Suprapubic skin (tissue), 4 donors: ENCODE measurements around the gene ELOB. TPM values are rescaled to one million over a fixed set of nuclear protein-coding genes. Genes with fewer than 3 reads are reported as not detected.
A peak's percentile ranks its signal among the peaks of the same experiment; 100 is the strongest.

ENCODE experiments used
- DNase-seq, 2 donors: peaks; one replicate each; pipeline ENCODE4 v3.0.0-alpha.2; 2019; ENCODE audit warnings: low spot score in 2 of 2
- H3K27ac ChIP-seq: fragments of 200-600 bp; sonication (generic); one replicate; pipeline ENCODE4 v1.5.1; 2019
- H3K27me3 ChIP-seq: fragments of 200-600 bp; sonication (generic); one replicate; pipeline ENCODE4 v1.5.1; 2019
- H3K36me3 ChIP-seq: fragments of 200-600 bp; sonication (generic); one replicate; pipeline ENCODE4 v1.5.1; 2019
- H3K4me1 ChIP-seq: fragments of 200-600 bp; sonication (generic); one replicate; pipeline ENCODE4 v1.5.1; 2019
- H3K4me3 ChIP-seq: fragments of 200-600 bp; sonication (generic); one replicate; pipeline ENCODE4 v1.5.1; 2019; ENCODE audit warnings: mild to moderate bottlenecking
- H3K9me3 ChIP-seq: fragments of 200-600 bp; sonication (generic); one replicate; pipeline ENCODE4 v1.5.1; 2019
- EP300 ChIP-seq: sonication (generic); formaldehyde crosslinking; IDR thresholded peaks from one replicate; pipeline ENCODE4 v1.6.1; 2017; ENCODE audit warnings: antibody characterized with exemption
- POLR2A ChIP-seq, 2 donors: fragments of 450-650 bp; IDR thresholded peaks; one replicate each; pipeline ENCODE4 v1.6.1; 2017; ENCODE audit warnings: antibody characterized with exemption in 2 of 2, mild to moderate bottlenecking in 2 of 2, moderate library complexity in 2 of 2
- POLR2AphosphoS5 ChIP-seq, 3 donors: sonication (generic); formaldehyde crosslinking; IDR thresholded peaks; one replicate each; pipeline ENCODE4 v1.6.1; 2017; ENCODE audit warnings: antibody characterized with exemption in 3 of 3
- WGBS: methylation state at CpG from one replicate; pipeline ENCODE4 v1.1.5; 2018; 5-methylcytosine and 5-hydroxymethylcytosine counted together
- total RNA-seq, 4 donors: library from RNA; depleted of rRNA; stranded (reverse); fragments of >200 nt; gene quantifications; one replicate each; pipeline ENCODE4 v1.1.0, GENCODE V29; 2016
- TF ChIP-seq, protein P1 (sequence below), 2 donors: fragments of 200-600 bp in 1 of 2; fragments of 450-650 bp in 1 of 2; sonication (generic) in 1 of 2; IDR thresholded peaks; one replicate each; pipeline ENCODE4 v1.5.1; 2016 to 2019; ENCODE audit warnings: antibody characterized with exemption in 2 of 2, mild to moderate bottlenecking in 1 of 2, moderate library complexity in 1 of 2

The ELOB gene
- total RNA-seq, 4 donors from 2014 or later, result 174 to 249 (median 213) TPM

GRCh38 chr16:2779151-2779920, 2.3 kb upstream of the ELOB start:
- Histone ChIP-seq H3K27ac (no peak overlapping the region), H3K27me3 (no peaks in the 10 kb centered on the region), H3K36me3 (peaks cover 11% of the 10 kb centered on the region), H3K4me1 (peaks cover 35% of the 10 kb centered on the region), H3K4me3 (no peak overlapping the region), H3K9me3 (no peaks in the 10 kb centered on the region)
- TF ChIP-seq POLR2AphosphoS5 (IDR thresholded peaks at IDR 0.05) (no peak), EP300 (no peak), POLR2A (IDR thresholded peaks at IDR 0.05) (no peak)
- TF ChIP-seq, protein P1, sequence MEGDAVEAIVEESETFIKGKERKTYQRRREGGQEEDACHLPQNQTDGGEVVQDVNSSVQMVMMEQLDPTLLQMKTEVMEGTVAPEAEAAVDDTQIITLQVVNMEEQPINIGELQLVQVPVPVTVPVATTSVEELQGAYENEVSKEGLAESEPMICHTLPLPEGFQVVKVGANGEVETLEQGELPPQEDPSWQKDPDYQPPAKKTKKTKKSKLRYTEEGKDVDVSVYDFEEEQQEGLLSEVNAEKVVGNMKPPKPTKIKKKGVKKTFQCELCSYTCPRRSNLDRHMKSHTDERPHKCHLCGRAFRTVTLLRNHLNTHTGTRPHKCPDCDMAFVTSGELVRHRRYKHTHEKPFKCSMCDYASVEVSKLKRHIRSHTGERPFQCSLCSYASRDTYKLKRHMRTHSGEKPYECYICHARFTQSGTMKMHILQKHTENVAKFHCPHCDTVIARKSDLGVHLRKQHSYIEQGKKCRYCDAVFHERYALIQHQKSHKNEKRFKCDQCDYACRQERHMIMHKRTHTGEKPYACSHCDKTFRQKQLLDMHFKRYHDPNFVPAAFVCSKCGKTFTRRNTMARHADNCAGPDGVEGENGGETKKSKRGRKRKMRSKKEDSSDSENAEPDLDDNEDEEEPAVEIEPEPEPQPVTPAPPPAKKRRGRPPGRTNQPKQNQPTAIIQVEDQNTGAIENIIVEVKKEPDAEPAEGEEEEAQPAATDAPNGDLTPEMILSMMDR (IDR thresholded peaks at IDR 0.05), result no peak
- peak; percentile 63 to 68 for DNase-seq
- WGBS, result 86% methylated on average over 8 of the region's 23 CpGs

- Histone ChIP-seq H3K36me3 (peaks cover 14% of the 10 kb centered on the region), H3K9me3 (no peaks in the 10 kb centered on the region), H3K27ac (peak overlapping the region; percentile 100), H3K27me3 (no peaks in the 10 kb centered on the region), H3K4me1 (peaks cover 37% of the 10 kb centered on the region), H3K4me3 (peak overlapping the region; percentile 84)
- peak; percentile 57 to 72 for DNase-seq
- no peak for TF ChIP-seq POLR2AphosphoS5 (IDR thresholded peaks at IDR 0.05)
- no peak for TF ChIP-seq POLR2A (IDR thresholded peaks at IDR 0.05)
- TF ChIP-seq EP300, result no peak
- TF ChIP-seq, protein P1 (IDR thresholded peaks at IDR 0.05), result no peak
- 95% methylated on average over 11 of the region's 12 CpGs for WGBS
These were observed 1.5 kb upstream of the ELOB start for GRCh38 chr16:2778630-2778958.

GRCh38 chr16:2777903-2778629, 986 bp upstream of the ELOB start:
- Histone ChIP-seq H3K27me3 (no peaks in the 10 kb centered on the region), H3K36me3 (peaks cover 19% of the 10 kb centered on the region), H3K4me3 (peak overlapping the region; percentile 84), H3K4me1 (peaks cover 37% of the 10 kb centered on the region), H3K27ac (peak overlapping the region; percentile 100), H3K9me3 (no peaks in the 10 kb centered on the region)
- DNase-seq, result peak; percentile 58 to 76
- WGBS, result 16% methylated on average over 18 of the region's 27 CpGs
- TF ChIP-seq POLR2A (IDR thresholded peaks at IDR 0.05) (peak in 1 of 2 donors; percentile 9), EP300 (no peak)

- H3K9me3 ChIP-seq, result no peaks in the 10 kb centered on the region
- peak overlapping the region; percentile 84 for H3K4me3 ChIP-seq
- peak overlapping the region; percentile 100 for H3K27ac ChIP-seq
- no peak for TF ChIP-seq POLR2A (IDR thresholded peaks at IDR 0.05)
- TF ChIP-seq POLR2AphosphoS5 (IDR thresholded peaks at IDR 0.05), result peak in 1 of 3 donors; percentile 3
- DNase-seq, result no peak
- peaks cover 26% of the 10 kb centered on the region for H3K36me3 ChIP-seq
- peaks cover 37% of the 10 kb centered on the region for H3K4me1 ChIP-seq
- 0% methylated on average over 5 of the region's 72 CpGs for WGBS
- no peaks in the 10 kb centered on the region for H3K27me3 ChIP-seq
These were observed 460 bp downstream of the ELOB start for GRCh38 chr16:2776500-2777139.

DNA sequence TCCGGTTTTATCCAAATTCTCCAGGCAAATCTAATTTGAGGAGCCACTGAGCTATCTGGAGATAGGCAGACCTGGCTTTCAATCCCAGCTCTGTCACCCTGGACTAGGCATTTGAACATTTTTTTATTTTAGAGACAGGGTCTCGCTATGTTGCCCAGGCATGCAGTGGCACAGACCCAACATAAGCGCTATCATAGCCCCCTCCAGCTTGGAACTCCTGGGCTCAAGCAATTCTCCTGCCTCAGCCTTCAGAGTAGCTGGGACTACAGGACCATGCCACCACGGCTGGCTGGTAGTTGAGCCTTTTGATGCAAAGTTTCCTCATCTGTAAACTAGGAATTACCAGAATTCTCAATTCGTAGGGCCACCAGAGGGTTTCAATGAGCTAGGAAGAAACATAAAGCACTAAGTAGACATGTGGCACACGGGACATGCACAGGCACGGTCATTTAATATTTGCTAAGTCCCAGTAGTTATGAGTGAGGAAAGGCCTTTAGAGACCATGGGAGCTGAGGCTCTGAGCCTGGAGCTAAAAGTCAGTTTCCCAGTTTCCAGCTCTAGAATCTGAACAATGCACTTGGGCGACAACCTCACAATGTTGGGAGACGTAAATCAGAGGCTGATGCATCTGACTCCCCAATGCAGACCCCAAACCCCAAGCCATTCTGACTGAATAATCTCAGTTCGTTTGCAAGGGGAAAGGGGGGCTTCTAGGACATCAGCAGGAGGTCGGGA, 1.1 kb downstream of the ELOB start:
- no peaks in the 10 kb centered on the region for H3K27me3 ChIP-seq
- no peak for TF ChIP-seq EP300
- TF ChIP-seq, protein P1 (IDR thresholded peaks at IDR 0.05), result no peak
- TF ChIP-seq POLR2A (IDR thresholded peaks at IDR 0.05), result no peak
- no peak for TF ChIP-seq POLR2AphosphoS5 (IDR thresholded peaks at IDR 0.05)
- no peak for DNase-seq
- peak overlapping the region; percentile 100 for H3K27ac ChIP-seq
- H3K4me1 ChIP-seq, result peaks cover 39% of the 10 kb centered on the region
- 40% methylated on average over 11 of the region's 11 CpGs for WGBS
- no peaks in the 10 kb centered on the region for H3K9me3 ChIP-seq
- peak overlapping the region; percentile 84 for H3K4me3 ChIP-seq
- H3K36me3 ChIP-seq, result peaks cover 32% of the 10 kb centered on the region
